DOHH2 (cell line): ENCODE data around the gene SAMD4A.

Source experiments
- CTCF ChIP-seq: fragments of 200-600 bp; sonication (generic); IDR thresholded peaks from one replicate; pipeline ENCODE4 v1.5.1; 2014; ENCODE audit warnings: antibody characterized with exemption, mild to moderate bottlenecking, low read depth, low read length; ENCODE audit not compliant: poor library complexity, severe bottlenecking
- EZH2phosphoT487 ChIP-seq: fragments of 200-600 bp; sonication (generic); IDR thresholded peaks from 2 replicates; pipeline ENCODE4 v1.6.1; 2017; ENCODE audit warnings: borderline replicate concordance, mild to moderate bottlenecking, antibody characterized with exemption, low read length, moderate library complexity, mixed read lengths

- TF ChIP-seq CTCF (no peak), EZH2phosphoT487 (no peak)
Measured at GRCh38 chr14:54682578-54682977, 115.7 kb downstream of the SAMD4A start.
